ENCODE measurements around the gene OBSL1. TPM values are rescaled to one million over a fixed set of nuclear protein-coding genes. Genes with fewer than 3 reads are reported as not detected.

The OBSL1 gene
- total and polyA plus RNA-seq, 2 of the 4 experiments (the other 2 are of a cell fraction), result 21.5 to 51.2 TPM

DNA sequence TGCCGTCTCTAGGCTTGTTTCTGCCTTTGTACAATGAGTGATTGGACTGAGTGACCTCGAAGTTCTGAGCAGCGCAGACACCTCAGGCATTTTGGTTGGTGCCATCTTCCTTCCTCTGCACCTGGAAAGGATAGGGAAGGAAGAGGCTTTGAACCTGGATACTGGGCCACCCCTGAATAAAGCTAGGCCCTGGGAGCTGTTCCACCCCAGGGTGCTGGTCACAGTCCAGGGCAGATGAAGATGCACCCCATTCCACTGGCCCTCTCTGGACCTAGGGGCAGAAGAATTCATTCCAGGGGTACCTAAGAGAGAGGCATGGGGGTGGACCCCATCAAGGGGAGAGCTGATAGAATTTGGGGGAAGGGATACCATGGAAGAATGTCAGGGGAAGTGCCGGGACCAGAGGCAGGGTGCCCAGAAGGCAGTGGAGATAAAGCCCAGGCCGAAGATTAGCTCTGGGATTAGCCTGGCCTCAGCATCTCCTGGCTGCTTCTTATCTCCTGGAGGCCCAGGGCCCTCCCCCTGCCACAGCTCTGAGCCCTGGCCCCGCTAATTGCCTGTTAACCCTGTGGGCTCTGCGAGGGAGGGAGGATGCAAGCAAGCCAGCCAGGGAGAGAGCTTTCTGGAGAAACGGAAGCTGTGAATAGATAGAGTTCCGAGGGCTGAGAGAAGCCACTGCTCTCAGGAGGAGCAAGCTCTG lies 45.7 kb downstream of the OBSL1 start:
- TF ChIP-seq NFE2L2 (IDR thresholded peaks at IDR 0.05; ENCODE audit: low read depth, low read length) (no peak), CEBPB (IDR thresholded peaks at IDR 0.05; ENCODE audit: low read depth, low read length) (no peak), CHD1 (IDR thresholded peaks at IDR 0.05; ENCODE audit: low read depth, low read length) (no peak), MAFK (IDR thresholded peaks at IDR 0.05; ENCODE audit: low read depth, low read length) (no peak), CTCF (conservative IDR thresholded peaks at IDR 0.05; ENCODE audit: low read depth, low read length) (no peak), POLR2A (IDR thresholded peaks at IDR 0.05; ENCODE audit: low read depth, low read length) (no peak), MXI1 (IDR thresholded peaks at IDR 0.05; ENCODE audit: borderline replicate concordance, low read depth, low read length) (no peak), MAZ (IDR thresholded peaks at IDR 0.05; ENCODE audit: borderline replicate concordance, low read depth, low read length) (no peak), SMC3 (IDR thresholded peaks at IDR 0.05; ENCODE audit: low read depth, low read length) (no peak), RFX5 (IDR thresholded peaks at IDR 0.05; ENCODE audit: low read depth, low read length) (no peak)
- TF ChIP-seq, protein P1, sequence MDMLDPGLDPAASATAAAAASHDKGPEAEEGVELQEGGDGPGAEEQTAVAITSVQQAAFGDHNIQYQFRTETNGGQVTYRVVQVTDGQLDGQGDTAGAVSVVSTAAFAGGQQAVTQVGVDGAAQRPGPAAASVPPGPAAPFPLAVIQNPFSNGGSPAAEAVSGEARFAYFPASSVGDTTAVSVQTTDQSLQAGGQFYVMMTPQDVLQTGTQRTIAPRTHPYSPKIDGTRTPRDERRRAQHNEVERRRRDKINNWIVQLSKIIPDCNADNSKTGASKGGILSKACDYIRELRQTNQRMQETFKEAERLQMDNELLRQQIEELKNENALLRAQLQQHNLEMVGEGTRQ (IDR thresholded peaks at IDR 0.05; ENCODE audit: low read depth, low read length), result no peak
- no TSS peak for BruUV-seq (replicated peaks)
- Histone ChIP-seq H2BK20ac (ENCODE audit: low read depth, low read length) (no peak overlapping the region), H3K79me1 (ENCODE audit: low read depth in 1 of 2, low read length in 2 of 2) (no peaks in the 10 kb centered on the region), H3K4me1 (ENCODE audit: control insufficient read depth, insufficient read depth, low read length) (peaks cover 16% of the 10 kb centered on the region), H3K27ac (ENCODE audit: insufficient read depth, low read length) (no peak overlapping the region), H3K36me3 (ENCODE audit: control insufficient read depth, insufficient read depth, low read length) (no peaks in the 10 kb centered on the region), H3K18ac (ENCODE audit: low read depth, low read length) (no peak overlapping the region), H4K91ac (ENCODE audit: insufficient read depth, low read depth, low read length) (no peak overlapping the region), H3K27me3 (ENCODE audit: control insufficient read depth, insufficient read depth, low read length) (peaks cover 47% of the 10 kb centered on the region), H3K14ac (replicated peaks; ENCODE audit: low read depth, low read length) (no peak overlapping the region), H2AFZ (replicated peaks; ENCODE audit: low read length, poor library complexity) (no peak overlapping the region), H2BK120ac (ENCODE audit: low read depth, low read length) (no peak overlapping the region), H3K4me3 (ENCODE audit: insufficient read depth, low read depth, low read length) (no peak overlapping the region), H3K4me2 (ENCODE audit: low read depth, low read length) (no peak overlapping the region), H3K9ac (ENCODE audit: low read depth, low read length) (no peak overlapping the region), H4K20me1 (ENCODE audit: insufficient read depth, low read length) (no peaks in the 10 kb centered on the region; the same call in 1 of the 2 replicates), H2AK5ac (ENCODE audit: low read depth, low read length) (no peak overlapping the region), H4K5ac (ENCODE audit: low read depth, low read length) (no peak overlapping the region), H3K56ac (ENCODE audit: extremely low read depth, insufficient read depth, low read length) (no peak overlapping the region), H2BK15ac (ENCODE audit: low read depth, low read length) (no peak overlapping the region), H3K9me3 (ENCODE audit: control insufficient read depth, insufficient read depth, low read length) (no peaks in the 10 kb centered on the region), H3K9me1 (ENCODE audit: insufficient read depth, low read length) (no peaks in the 10 kb centered on the region), H2BK5ac (ENCODE audit: low read depth, low read length, poor library complexity, severe bottlenecking) (no peak overlapping the region), H4K8ac (ENCODE audit: low read depth in 2 of 2, low read length in 2 of 2) (no peak overlapping the region), H3K4ac (ENCODE audit: low read depth, low read length) (no peak overlapping the region), H3K23ac (ENCODE audit: low read depth, low read length) (no peak overlapping the region), H2AK9ac (replicated peaks; ENCODE audit: low read depth, low read length, poor library complexity) (no peak overlapping the region)
- POLR2A ChIA-PET (ENCODE audit: unreplicated experiment), result no interaction called here
- DNase-seq, result no peak
- ATAC-seq (ENCODE audit: low read depth), result no peak
- CTCF ChIA-PET, result interaction anchor here (1.3 kb wide), 1 partner anchor 16 kb away, joined by 3 read pairs; no protein-coding TSS in a partner anchor
- WGBS, 2 experiments (ENCODE audit: extremely low coverage in 2 of 2, insufficient read length in 1 of 2), result 100% methylated on average over 1 of the region's 9 CpGs; no CpG with 5 or more reads in 1 of the 2 experiments
- intact Hi-C loops (cut with micrococcal nuclease), result no loop called here
- dilution Hi-C loops (cut with HindIII; ENCODE audit: low sequenced_read_pairs, unreplicated experiment), result no loop called here
- in situ Hi-C loops (cut with MboI; ENCODE audit: low sequenced_read_pairs), result no loop called here
